ENCODE results near the gene MTFP1. TPM values are rescaled to one million over a fixed set of nuclear protein-coding genes. Genes with fewer than 3 reads are reported as not detected.
A peak's percentile ranks its signal among the peaks of the same experiment; 100 is the strongest.
"Not testable (repeated sequence)": the region's sequence is repeated elsewhere in the genome, so short reads cannot be mapped to it uniquely, and the experiment has no call there.

The MTFP1 gene
- polyA plus RNA-seq, 1 donor: 9.9 TPM

DNA sequence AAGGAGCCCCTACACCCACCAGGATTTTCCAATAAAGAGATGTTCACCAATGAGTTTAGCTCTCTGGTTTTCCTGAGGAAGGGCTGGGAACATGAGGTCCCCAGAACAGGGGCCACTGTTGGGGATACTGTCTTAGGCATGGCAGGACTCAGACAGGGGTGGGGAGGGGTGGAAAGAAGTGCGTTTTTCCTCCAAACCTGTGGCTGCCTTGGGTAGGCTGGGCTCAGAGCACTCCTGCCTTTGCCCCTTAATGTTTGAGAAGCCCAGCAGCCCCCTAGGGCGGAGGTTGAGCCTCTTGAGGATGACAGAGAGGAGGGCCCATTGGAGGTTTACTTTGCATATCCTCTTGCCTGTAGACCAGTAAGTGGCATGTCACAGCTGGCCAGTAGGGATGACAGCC is 10.6 kb downstream of the MTFP1 start:
- WGBS (ENCODE audit: insufficient coverage, low lambda C conversion rate): no CpG with 5 or more reads among the region's 2 CpGs
- Histone ChIP-seq H3K36me3 (ENCODE audit: control insufficient read depth, insufficient read depth, low read length) (no peaks in the 10 kb centered on the region), H3K4me1 (ENCODE audit: control insufficient read depth, insufficient read depth, low read length) (peaks cover 28% of the 10 kb centered on the region), H3K27me3 (ENCODE audit: control insufficient read depth, insufficient read depth, low read length) (no peaks in the 10 kb centered on the region), H3K4me3 (ENCODE audit: low read length) (no peak overlapping the region), H3K9me3 (ENCODE audit: control insufficient read depth, low read depth, low read length) (no peaks in the 10 kb centered on the region), H3K27ac (ENCODE audit: low read length) (no peak overlapping the region)
- no peak for DNase-seq

DNA sequence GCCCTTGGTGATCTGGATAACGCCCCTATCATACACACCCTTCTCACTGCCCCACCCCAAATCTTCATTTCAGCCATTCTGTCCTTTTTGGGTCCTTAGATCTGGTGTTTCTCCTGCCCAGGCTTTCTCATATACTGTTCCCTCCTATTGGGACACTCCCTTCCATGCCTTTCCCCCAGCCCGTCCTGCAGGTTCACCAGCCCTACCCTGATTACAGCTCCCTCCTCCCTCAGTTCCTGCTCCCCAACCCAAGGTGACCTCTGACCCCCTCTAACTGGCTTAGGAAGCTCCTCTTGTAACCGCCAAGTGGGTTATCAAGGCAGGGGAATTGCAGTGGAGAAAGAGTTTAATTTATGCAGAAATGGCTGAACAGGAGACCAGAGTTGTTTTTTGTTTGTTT is 13.0 kb downstream of the MTFP1 start:
- peaks cover 12% of the 10 kb centered on the region for H3K4me1 ChIP-seq (ENCODE audit: control insufficient read depth, insufficient read depth, low read length)
- H3K36me3 ChIP-seq (ENCODE audit: control insufficient read depth, insufficient read depth, low read length): no peaks in the 10 kb centered on the region
- no peak overlapping the region for H3K27ac ChIP-seq (ENCODE audit: low read length)
- WGBS (ENCODE audit: insufficient coverage, low lambda C conversion rate): 67% methylated on average over 1 of the region's 3 CpGs
- no peak overlapping the region for H3K4me3 ChIP-seq (ENCODE audit: low read length)
- H3K9me3 ChIP-seq (ENCODE audit: control insufficient read depth, low read depth, low read length): no peaks in the 10 kb centered on the region
- no peaks in the 10 kb centered on the region for H3K27me3 ChIP-seq (ENCODE audit: control insufficient read depth, insufficient read depth, low read length)
- no peak for DNase-seq

DNA sequence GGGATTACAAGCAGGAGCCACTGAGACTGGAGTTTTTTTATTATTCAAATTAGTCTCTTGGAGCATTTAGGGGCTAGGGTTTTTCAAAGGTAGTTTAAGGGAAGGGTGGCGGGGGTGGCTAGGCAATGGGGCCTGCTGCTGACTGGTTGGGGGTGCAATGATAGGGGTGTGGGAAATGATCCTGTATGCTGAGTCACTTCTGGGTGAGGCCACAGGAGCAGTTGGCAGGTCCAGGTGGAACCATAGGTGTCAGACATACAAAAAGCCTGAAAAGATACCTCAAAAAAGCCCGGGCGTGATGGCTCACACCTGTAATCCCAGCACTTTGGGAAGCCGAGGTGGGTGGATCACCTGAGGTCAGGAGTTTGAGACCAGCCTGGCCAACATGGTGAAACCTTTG is 13.7 kb downstream of the MTFP1 start:
- no peaks in the 10 kb centered on the region for H3K9me3 ChIP-seq (ENCODE audit: control insufficient read depth, low read depth, low read length)
- H3K4me1 ChIP-seq (ENCODE audit: control insufficient read depth, insufficient read depth, low read length): peaks cover 7% of the 10 kb centered on the region
- no peaks in the 10 kb centered on the region for H3K36me3 ChIP-seq (ENCODE audit: control insufficient read depth, insufficient read depth, low read length)
- DNase-seq: no peak
- no CpG with 5 or more reads among the region's 4 CpGs for WGBS (ENCODE audit: insufficient coverage, low lambda C conversion rate)
- no peak overlapping the region for H3K4me3 ChIP-seq (ENCODE audit: low read length)
- no peak overlapping the region for H3K27ac ChIP-seq (ENCODE audit: low read length)
- H3K27me3 ChIP-seq (ENCODE audit: control insufficient read depth, insufficient read depth, low read length): no peaks in the 10 kb centered on the region

DNA sequence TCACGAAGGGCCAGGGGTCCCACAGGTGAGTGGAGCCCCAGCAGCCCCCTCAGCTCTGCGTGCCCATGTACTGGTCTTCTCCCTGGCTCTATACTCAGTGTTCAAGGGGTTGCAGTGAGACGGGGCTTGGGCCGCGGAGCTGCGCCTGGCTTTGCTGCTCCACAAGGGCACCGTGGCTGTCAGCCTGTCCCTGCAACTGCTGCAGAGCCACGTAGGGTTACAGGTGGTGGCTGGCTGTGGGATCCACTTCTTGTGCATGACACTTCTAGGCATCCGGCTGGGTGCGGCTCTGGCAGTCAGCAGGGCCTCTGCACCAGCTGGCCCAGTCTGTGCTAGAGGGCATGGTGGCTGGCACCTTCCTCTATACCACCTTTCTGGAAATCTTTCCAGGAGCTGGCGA is 14.3 kb downstream of the MTFP1 start:
- no CpG with 5 or more reads among the region's 11 CpGs for WGBS (ENCODE audit: insufficient coverage, low lambda C conversion rate)
- Histone ChIP-seq H3K27ac (ENCODE audit: low read length) (no peak overlapping the region), H3K4me1 (ENCODE audit: control insufficient read depth, insufficient read depth, low read length) (peaks cover 5% of the 10 kb centered on the region), H3K9me3 (ENCODE audit: control insufficient read depth, low read depth, low read length) (no peaks in the 10 kb centered on the region), H3K27me3 (ENCODE audit: control insufficient read depth, insufficient read depth, low read length) (no peaks in the 10 kb centered on the region), H3K36me3 (ENCODE audit: control insufficient read depth, insufficient read depth, low read length) (no peaks in the 10 kb centered on the region), H3K4me3 (ENCODE audit: low read length) (no peak overlapping the region)
- DNase-seq: no peak

DNA sequence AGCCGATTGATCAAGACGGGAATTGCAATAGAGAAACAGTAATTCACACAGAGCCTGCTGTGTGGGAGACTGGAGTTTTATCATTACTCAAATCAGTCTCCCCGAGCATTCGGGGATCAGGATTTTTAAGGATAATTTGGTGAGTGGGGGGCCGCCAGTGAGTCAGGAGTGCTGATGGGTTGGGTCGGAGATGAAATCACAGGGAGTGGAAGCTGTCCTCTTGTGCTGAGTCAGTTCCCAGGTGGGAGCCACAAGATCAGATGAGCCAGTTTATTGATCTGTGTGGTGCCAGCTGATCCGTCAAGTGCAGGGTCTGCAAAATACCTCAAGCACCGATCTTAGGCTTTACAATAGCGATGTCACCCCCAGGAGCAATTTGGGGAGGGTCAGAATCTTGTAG is 15.5 kb downstream of the MTFP1 start:
- DNase-seq: no peak
- no peaks in the 10 kb centered on the region for H3K36me3 ChIP-seq (ENCODE audit: control insufficient read depth, insufficient read depth, low read length)
- H3K27ac ChIP-seq (ENCODE audit: low read length): no peak overlapping the region
- no peaks in the 10 kb centered on the region for H3K4me1 ChIP-seq (ENCODE audit: control insufficient read depth, insufficient read depth, low read length)
- H3K27me3 ChIP-seq (ENCODE audit: control insufficient read depth, insufficient read depth, low read length): no peaks in the 10 kb centered on the region
- no CpG with 5 or more reads among the region's 9 CpGs for WGBS (ENCODE audit: insufficient coverage, low lambda C conversion rate)
- no peaks in the 10 kb centered on the region for H3K9me3 ChIP-seq (ENCODE audit: control insufficient read depth, low read depth, low read length)
- H3K4me3 ChIP-seq (ENCODE audit: low read length): no peak overlapping the region

DNA sequence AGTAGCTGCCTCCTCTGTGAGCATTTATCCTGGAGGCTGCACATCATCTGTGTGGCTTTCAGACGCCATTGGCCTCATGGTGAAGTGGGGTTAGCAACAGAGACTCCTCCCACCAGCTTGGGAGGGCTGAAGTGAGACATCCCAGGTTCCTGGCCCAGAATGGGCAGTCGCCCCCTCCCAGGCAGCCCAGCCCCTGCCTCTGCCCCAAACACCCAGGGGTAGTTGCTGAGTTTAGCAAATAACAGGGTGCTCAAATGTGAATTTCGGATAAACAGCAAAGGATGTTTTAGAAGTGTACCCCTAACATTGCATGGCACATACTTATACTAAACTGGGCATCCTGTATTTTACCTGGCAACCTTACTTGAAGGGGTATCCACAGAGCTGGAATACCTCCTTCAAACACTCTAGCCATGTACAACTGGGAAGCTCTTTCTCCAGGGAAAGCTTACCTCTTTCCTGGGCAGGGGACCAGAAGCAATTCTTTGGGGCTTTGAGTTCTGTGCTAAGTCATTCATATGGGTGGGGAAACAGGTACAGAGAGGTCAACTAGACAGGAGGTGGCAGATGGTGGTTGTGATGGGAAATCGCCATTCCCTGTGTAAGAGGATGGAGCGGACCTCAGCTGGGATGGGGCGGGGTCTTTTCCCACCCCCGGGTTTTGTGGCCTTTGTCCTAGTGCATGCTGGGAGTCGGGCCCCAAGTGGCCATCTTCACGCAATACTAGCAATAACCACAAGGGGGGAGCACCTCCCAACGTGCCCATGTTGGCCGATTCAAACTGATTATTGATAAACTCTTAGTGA is 19.3 kb downstream of the MTFP1 start:
- H3K36me3 ChIP-seq (ENCODE audit: control insufficient read depth, insufficient read depth, low read length): no peaks in the 10 kb centered on the region
- 0% methylated on average over 2 of the region's 11 CpGs for WGBS (ENCODE audit: insufficient coverage, low lambda C conversion rate)
- DNase-seq: peak in 1 of 2 donors; percentile 48
- no peak overlapping the region for H3K4me3 ChIP-seq (ENCODE audit: low read length)
- no peaks in the 10 kb centered on the region for H3K4me1 ChIP-seq (ENCODE audit: control insufficient read depth, insufficient read depth, low read length)
- H3K27me3 ChIP-seq (ENCODE audit: control insufficient read depth, insufficient read depth, low read length): no peaks in the 10 kb centered on the region
- no peaks in the 10 kb centered on the region for H3K9me3 ChIP-seq (ENCODE audit: control insufficient read depth, low read depth, low read length)
- H3K27ac ChIP-seq (ENCODE audit: low read length): no peak overlapping the region

DNA sequence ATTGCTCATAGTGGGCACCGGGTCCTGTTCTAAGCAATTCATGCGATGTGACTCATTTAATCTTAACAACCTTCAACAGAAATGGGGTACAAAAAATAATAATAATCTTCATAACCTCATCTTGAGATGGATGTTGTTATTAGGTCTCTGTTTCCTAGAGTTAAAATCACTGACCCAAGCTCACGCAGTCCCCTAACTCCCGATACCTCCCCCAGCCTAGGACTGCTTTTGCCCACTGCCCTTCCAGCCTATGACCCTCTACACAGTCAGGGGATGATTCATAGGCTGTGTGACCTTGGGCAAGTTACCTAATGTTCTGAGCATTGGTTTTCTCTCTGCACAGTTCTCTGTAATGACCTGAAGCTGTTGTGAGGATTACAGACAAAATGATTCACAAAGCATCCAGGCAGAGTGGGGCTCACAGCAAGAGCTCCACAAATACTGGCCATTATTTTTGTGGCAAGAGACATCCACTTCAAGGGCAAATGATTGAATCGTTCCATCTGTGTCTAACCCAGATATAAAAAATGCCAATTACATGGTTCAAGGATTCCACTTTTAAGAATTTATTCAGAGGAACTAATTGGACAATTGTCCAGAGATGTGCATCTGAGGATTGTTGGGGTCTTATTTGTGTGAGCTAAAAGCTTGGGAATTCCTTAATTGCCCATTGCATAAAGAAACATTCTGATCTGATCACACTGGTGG is 20.0 kb downstream of the MTFP1 start:
- Histone ChIP-seq H3K36me3 (ENCODE audit: control insufficient read depth, insufficient read depth, low read length) (no peaks in the 10 kb centered on the region), H3K27ac (ENCODE audit: low read length) (no peak overlapping the region), H3K9me3 (ENCODE audit: control insufficient read depth, low read depth, low read length) (no peaks in the 10 kb centered on the region), H3K27me3 (ENCODE audit: control insufficient read depth, insufficient read depth, low read length) (no peaks in the 10 kb centered on the region), H3K4me3 (ENCODE audit: low read length) (no peak overlapping the region), H3K4me1 (ENCODE audit: control insufficient read depth, insufficient read depth, low read length) (peaks cover under 1% of the 10 kb centered on the region)
- no peak for DNase-seq
- WGBS (ENCODE audit: insufficient coverage, low lambda C conversion rate): no CpG with 5 or more reads among the region's 5 CpGs

DNA sequence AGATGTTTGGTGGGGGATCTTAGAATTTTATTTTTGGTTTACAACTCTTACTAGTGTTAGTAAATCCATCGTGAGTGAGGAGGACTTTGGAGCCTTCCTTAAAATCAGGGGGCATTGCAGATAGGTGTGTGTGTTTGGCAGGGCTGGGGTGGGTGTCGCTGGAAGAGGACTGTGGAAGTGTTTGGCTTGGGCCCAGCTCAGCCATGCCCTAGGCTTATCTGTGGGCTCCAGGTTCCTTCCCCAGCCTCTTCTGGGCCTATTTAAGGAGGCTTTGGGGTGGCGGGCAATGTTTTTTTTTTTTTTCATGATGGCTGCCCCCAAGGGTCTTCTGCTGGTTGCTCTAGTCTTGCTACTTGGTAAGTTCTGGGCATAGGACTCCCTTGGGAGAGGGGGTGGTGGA is 22.1 kb downstream of the MTFP1 start:
- H3K36me3 ChIP-seq (ENCODE audit: control insufficient read depth, insufficient read depth, low read length): no peaks in the 10 kb centered on the region
- no CpG with 5 or more reads among the region's 3 CpGs for whole genome bisulfite sequencing (ENCODE audit: insufficient coverage, low lambda C conversion rate)
- H3K27ac ChIP-seq (ENCODE audit: low read length): no peak overlapping the region
- no peak for DNase-seq
- H3K9me3 ChIP-seq (ENCODE audit: control insufficient read depth, low read depth, low read length): no peaks in the 10 kb centered on the region
- no peak overlapping the region for H3K4me3 ChIP-seq (ENCODE audit: low read length)
- no peaks in the 10 kb centered on the region for H3K27me3 ChIP-seq (ENCODE audit: control insufficient read depth, insufficient read depth, low read length)
- H3K4me1 ChIP-seq (ENCODE audit: control insufficient read depth, insufficient read depth, low read length): peaks cover 13% of the 10 kb centered on the region

DNA sequence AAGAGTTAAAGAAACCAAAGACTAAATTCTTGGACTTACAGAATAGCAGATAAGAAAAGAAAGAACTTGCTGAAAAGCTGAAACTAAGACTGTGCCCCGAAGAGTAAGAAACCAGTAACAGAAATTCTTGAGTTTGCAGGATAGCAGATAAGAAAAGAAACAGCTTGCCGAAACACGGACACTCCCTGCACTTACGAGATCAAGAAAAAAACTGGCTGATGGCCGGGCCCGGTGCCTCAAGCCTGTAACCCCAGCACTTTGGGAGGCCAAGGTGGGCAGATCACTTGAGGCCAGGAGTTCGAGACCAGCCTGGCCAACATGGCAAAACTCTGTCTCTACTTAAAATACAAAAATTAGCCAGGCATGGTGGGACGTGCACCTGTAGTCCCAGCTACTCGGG is 25.9 kb downstream of the MTFP1 start:
- Histone ChIP-seq H3K27ac (ENCODE audit: low read length) (peak overlapping the region; percentile 38), H3K4me1 (ENCODE audit: control insufficient read depth, insufficient read depth, low read length) (peaks cover 19% of the 10 kb centered on the region)
- WGBS (ENCODE audit: insufficient coverage, low lambda C conversion rate): 80% methylated on average over 1 of the region's 9 CpGs
- DNase-seq: peak; percentile 49 to 56
- not testable (repeated sequence) for H3K27me3 ChIP-seq (ENCODE audit: control insufficient read depth, insufficient read depth, low read length); H3K9me3 ChIP-seq (ENCODE audit: control insufficient read depth, low read depth, low read length); H3K4me3 ChIP-seq (ENCODE audit: low read length); H3K36me3 ChIP-seq (ENCODE audit: control insufficient read depth, insufficient read depth, low read length)

DNA sequence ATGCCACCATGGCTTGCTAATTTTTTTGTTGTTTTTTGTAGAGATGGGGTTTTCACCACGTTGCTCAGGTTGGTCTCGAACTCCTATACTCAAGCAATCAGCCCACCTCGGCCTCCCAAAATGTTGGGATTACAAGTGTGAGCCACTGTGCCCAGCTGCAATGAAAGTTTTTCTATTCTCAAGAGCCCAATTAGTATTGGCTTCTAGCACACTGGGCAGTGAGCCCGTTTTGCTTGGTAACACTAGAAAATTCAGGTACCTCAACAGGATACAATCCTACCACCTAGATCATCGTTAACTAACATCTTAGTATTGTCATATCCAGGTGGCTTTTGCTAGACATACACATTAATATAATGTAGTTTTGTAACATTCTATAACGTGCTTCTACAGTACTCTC is 27.3 kb downstream of the MTFP1 start:
- no peak overlapping the region for H3K4me3 ChIP-seq (ENCODE audit: low read length)
- H3K9me3 ChIP-seq (ENCODE audit: control insufficient read depth, low read depth, low read length): no peaks in the 10 kb centered on the region
- no peaks in the 10 kb centered on the region for H3K27me3 ChIP-seq (ENCODE audit: control insufficient read depth, insufficient read depth, low read length)
- no peaks in the 10 kb centered on the region for H3K36me3 ChIP-seq (ENCODE audit: control insufficient read depth, insufficient read depth, low read length)
- no peak for DNase-seq
- peaks cover 19% of the 10 kb centered on the region for H3K4me1 ChIP-seq (ENCODE audit: control insufficient read depth, insufficient read depth, low read length)
- no peak overlapping the region for H3K27ac ChIP-seq (ENCODE audit: low read length)
- 73% methylated on average over 3 of the region's 6 CpGs for WGBS (ENCODE audit: insufficient coverage, low lambda C conversion rate)
